NAMALWA (cell line): ENCODE measurements around the gene OST4.
A peak's percentile ranks its signal among the peaks of the same experiment; 100 is the strongest.
"Not testable (repeated sequence)": the region's sequence is repeated elsewhere in the genome, so short reads cannot be mapped to it uniquely, and the experiment has no call there.

Experiments
- DNase-seq: peaks from one replicate; pipeline ENCODE4 v3.0.0-alpha.2; 2015; ENCODE audit warnings: low spot score

OST4 gene

GRCh38 chr2:27071277-27071989 is at the start of gene OST4:
Gene OST4, minus strand, starts transcription at chr2:27071654.
- peak; percentile 93 for DNase-seq

GRCh38 chr2:27119330-27119670 is 47.8 kb upstream of the OST4 start:
- DNase-seq, result not testable (repeated sequence)

GRCh38 chr2:27118525-27119329 is 47.3 kb upstream of the OST4 start, which contains the start of gene CGREF1:
Gene CGREF1, minus strand, starts transcription at chr2:27119128. Its CDS starts 14,762 bp downstream, at chr2:27104366.
- DNase-seq, result no peak

- DNase-seq, result no peak
Measured at GRCh38 chr2:27117995-27118524, 46.6 kb upstream of the OST4 start.

- DNase-seq, result no peak
Measured at GRCh38 chr2:27115519-27115918, 44.1 kb upstream of the OST4 start.

- DNase-seq, result not testable (repeated sequence)
Measured at GRCh38 chr2:27111392-27112078, 40.1 kb upstream of the OST4 start.

- not testable (repeated sequence) for DNase-seq
Measured at GRCh38 chr2:27110603-27111352, 39.3 kb upstream of the OST4 start.

- DNase-seq, result no peak
Measured at GRCh38 chr2:27109083-27109482, 37.6 kb upstream of the OST4 start.

GRCh38 chr2:27108221-27108620 is 36.8 kb upstream of the OST4 start:
- DNase-seq, result no peak

GRCh38 chr2:27105981-27106380 is 34.5 kb upstream of the OST4 start:
- no peak for DNase-seq

- no peak for DNase-seq
Measured at GRCh38 chr2:27102329-27102728, 30.9 kb upstream of the OST4 start.

GRCh38 chr2:27100036-27100435 is 28.6 kb upstream of the OST4 start:
- DNase-seq, result no peak

- no peak for DNase-seq
Measured at GRCh38 chr2:27099334-27099955, 28.0 kb upstream of the OST4 start.

GRCh38 chr2:27097341-27097740 is 25.9 kb upstream of the OST4 start:
- no peak for DNase-seq

- DNase-seq, result no peak
Measured at GRCh38 chr2:27096748-27097297, 25.4 kb upstream of the OST4 start.

- peak; percentile 72 for DNase-seq
Measured at GRCh38 chr2:27095745-27096651, 24.5 kb upstream of the OST4 start.

- no peak for DNase-seq
Measured at GRCh38 chr2:27095427-27095744, 23.9 kb upstream of the OST4 start.

GRCh38 chr2:27094353-27094984 is 23.0 kb upstream of the OST4 start:
- no peak for DNase-seq
